AG04450 (cell line): ENCODE results near the gene LEKR1. TPM values are rescaled to one million over a fixed set of nuclear protein-coding genes. Genes with fewer than 3 reads are reported as not detected.
A peak's percentile ranks its signal among the peaks of the same experiment; 100 is the strongest.

Experiments
- CTCF ChIA-PET: fragments of 300-600, 350-600 bp; formaldehyde crosslinking; extraction: SDS; loops from one replicate; lab custom pipeline; 2022; ENCODE audit warnings: antibody characterized with exemption, inconsistent platforms; lab: Charles Lee
- POLR2A ChIA-PET: fragments of 350-600 bp; formaldehyde crosslinking; extraction: SDS; loops from one replicate; lab custom pipeline; 2021; ENCODE audit warnings: antibody characterized with exemption, inconsistent platforms; lab: Yijun Ruan, JAX
- DNase-seq: peaks from one replicate; pipeline ENCODE4 v3.0.0-alpha.2; 2011; ENCODE audit warnings: low read depth, low spot score
- H3K27ac ChIP-seq: one replicate; pipeline ENCODE4 v1.5.1; 2012; ENCODE audit warnings: low read depth, low read length, control low read depth
- H3K27me3 ChIP-seq: one replicate; pipeline ENCODE4 v1.6.0; 2012; ENCODE audit warnings: low read length; ENCODE audit not compliant: control insufficient read depth, insufficient read depth
- H3K4me3 ChIP-seq: 2 replicates; pipeline ENCODE4 v1.5.1; 2011; ENCODE audit warnings: mild to moderate bottlenecking, low read depth, low read length, control low read depth
- H3K9me3 ChIP-seq: 2 replicates; pipeline ENCODE4 v1.5.1; 2012; ENCODE audit warnings: low read length; ENCODE audit not compliant: control insufficient read depth, insufficient read depth
- polyA minus RNA-seq: library from RNA; depleted of rRNA, polyadenylated mRNA; stranded (reverse); fragments of >200 nt; gene quantifications from 2 replicates; pipeline ENCODE4 v1.2.3, GENCODE V29; 2011; rRNA and poly(A)+ RNA removed
- polyA plus RNA-seq: library from polyadenylated mRNA; depleted of rRNA; stranded (reverse); fragments of >200 nt; gene quantifications from 2 replicates; pipeline ENCODE4 v1.2.3, GENCODE V29; 2011; rRNA removed
- TF ChIP-seq, protein P1 (sequence below): IDR thresholded peaks from 2 replicates; pipeline ENCODE4 v1.5.1; 2011; ENCODE audit warnings: low read depth, low read length, control low read depth, inconsistent platforms

LEKR1 gene
- polyA plus RNA-seq: 0.17 and 0.26 TPM in 2 replicates
- polyA minus RNA-seq: 0.92 and 1.3 TPM in 2 replicates

GRCh38 chr3:156826144-156826895, at the start of gene LEKR1:
LEKR1 (plus strand) TSS chr3:156826353; CDS start chr3:156829330, 2,977 bp downstream.
- TF ChIP-seq, protein P1, sequence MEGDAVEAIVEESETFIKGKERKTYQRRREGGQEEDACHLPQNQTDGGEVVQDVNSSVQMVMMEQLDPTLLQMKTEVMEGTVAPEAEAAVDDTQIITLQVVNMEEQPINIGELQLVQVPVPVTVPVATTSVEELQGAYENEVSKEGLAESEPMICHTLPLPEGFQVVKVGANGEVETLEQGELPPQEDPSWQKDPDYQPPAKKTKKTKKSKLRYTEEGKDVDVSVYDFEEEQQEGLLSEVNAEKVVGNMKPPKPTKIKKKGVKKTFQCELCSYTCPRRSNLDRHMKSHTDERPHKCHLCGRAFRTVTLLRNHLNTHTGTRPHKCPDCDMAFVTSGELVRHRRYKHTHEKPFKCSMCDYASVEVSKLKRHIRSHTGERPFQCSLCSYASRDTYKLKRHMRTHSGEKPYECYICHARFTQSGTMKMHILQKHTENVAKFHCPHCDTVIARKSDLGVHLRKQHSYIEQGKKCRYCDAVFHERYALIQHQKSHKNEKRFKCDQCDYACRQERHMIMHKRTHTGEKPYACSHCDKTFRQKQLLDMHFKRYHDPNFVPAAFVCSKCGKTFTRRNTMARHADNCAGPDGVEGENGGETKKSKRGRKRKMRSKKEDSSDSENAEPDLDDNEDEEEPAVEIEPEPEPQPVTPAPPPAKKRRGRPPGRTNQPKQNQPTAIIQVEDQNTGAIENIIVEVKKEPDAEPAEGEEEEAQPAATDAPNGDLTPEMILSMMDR: no peak
- ChIA-PET POLR2A (no interaction called here), CTCF (no interaction called here)
- Histone ChIP-seq H3K27ac (peak within 1 kb of the TSS; percentile 93), H3K27me3 (no peaks in the 10 kb centered on the region), H3K4me3 (peak within 1 kb of the TSS; percentile 72), H3K9me3 (peaks cover 4% of the 10 kb centered on the region; the same call in 1 of the 2 replicates)
- no peak for DNase-seq

DNA sequence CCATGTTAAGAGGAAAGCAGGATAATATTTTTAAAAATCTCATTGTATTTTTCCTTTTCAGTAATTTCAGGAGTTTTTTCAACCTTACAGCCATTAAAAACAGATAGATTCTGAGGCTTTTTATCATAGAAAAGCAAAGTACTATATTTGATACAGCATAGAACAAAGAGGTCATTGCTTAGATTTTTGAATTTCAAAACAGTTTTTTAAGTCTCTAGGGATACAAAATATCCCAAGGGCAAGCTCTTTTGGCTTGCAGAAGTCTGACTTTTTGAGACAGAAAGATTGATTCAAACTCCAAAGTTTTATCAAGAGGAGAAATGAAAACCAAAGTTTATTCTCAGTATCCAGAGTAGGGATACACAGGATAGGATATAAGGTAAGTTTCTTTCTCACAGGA, 49.3 kb upstream of the LEKR1 start:
- Histone ChIP-seq H3K4me3 (no peak overlapping the region), H3K9me3 (no peaks in the 10 kb centered on the region), H3K27me3 (no peaks in the 10 kb centered on the region), H3K27ac (no peak overlapping the region)
- POLR2A ChIA-PET: no interaction called here
- CTCF ChIA-PET: no interaction called here
- TF ChIP-seq, protein P1: no peak
- no peak for DNase-seq

DNA sequence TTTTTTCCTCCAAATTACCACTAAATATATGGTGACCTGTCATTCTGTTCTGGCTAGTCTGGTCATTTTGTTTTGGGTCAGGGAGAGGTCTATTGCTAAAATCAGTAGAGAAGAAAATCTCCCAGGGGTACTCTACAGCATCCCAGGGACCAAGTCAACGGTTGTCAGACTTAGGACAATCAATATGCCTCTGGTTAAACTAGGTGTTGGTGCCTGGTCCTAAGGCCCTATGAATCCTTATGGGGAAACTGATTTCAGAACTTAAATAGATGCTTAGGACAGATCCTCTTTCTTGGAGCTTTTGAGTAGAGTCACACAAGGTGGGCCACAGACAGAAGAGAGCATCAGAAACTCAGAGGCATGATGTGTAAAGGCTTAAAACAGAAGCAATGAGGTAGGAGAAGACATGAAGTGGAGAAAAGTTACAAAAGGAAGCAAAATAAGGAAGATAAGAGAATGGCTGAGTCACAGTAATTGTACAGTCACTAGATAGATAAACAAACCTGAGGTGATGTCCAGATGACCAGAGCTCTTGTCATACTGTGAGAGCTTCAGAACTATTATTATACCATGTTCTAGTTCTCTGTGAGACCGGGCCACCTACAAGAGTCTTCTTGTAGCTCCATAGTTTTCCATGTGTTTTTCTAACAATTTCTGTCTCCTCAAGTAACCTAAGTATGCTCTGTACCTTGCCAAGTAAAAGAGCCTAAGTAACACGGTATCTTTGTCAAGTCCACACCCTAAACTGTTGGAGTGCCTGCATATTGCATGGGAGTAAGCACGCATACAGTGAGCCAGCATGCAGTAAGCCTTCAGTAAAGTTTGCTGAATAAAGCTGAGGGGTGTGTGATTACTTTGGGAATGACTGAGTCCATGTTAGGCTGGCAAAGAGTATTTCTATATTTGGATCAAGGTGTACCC, 44.6 kb upstream of the LEKR1 start:
- Histone ChIP-seq H3K27me3 (no peaks in the 10 kb centered on the region), H3K9me3 (peaks cover 4% of the 10 kb centered on the region; the same call in 1 of the 2 replicates), H3K4me3 (no peak overlapping the region), H3K27ac (no peak overlapping the region)
- ChIA-PET POLR2A (no interaction called here), CTCF (interaction anchor here (1.3 kb wide), 1 partner anchor 20 kb away, joined by 3 read pairs; no protein-coding TSS in a partner anchor)
- no peak for DNase-seq
- TF ChIP-seq, protein P1: no peak

- CTCF ChIA-PET: interaction anchor here (1.3 kb wide), 1 partner anchor 18 kb away, joined by 5 read pairs; no protein-coding TSS in a partner anchor
These were observed 43.8 kb upstream of the LEKR1 start for GRCh38 chr3:156782319-156782718.

More at GRCh38 chr3:156782319-156782718, 43.8 kb upstream of the LEKR1 start:
- Histone ChIP-seq H3K27me3 (no peaks in the 10 kb centered on the region), H3K27ac (no peak overlapping the region), H3K9me3 (peaks cover 4% of the 10 kb centered on the region; the same call in 1 of the 2 replicates), H3K4me3 (no peak overlapping the region)
- DNase-seq: no peak
- TF ChIP-seq, protein P1: no peak
- POLR2A ChIA-PET: no interaction called here
